VCaP (cell line): ENCODE results near the gene TTLL11.

Experiments
- H3K27ac ChIP-seq: fragments of 450-650 bp; 2 replicates; pipeline ENCODE4 v1.5.1; 2017
- CTCF ChIP-seq: fragments of 450-650 bp; conservative IDR thresholded peaks from 2 replicates; pipeline ENCODE4 v1.5.1; 2017; ENCODE audit warnings: mild to moderate bottlenecking, moderate library complexity

Gene TTLL11

DNA sequence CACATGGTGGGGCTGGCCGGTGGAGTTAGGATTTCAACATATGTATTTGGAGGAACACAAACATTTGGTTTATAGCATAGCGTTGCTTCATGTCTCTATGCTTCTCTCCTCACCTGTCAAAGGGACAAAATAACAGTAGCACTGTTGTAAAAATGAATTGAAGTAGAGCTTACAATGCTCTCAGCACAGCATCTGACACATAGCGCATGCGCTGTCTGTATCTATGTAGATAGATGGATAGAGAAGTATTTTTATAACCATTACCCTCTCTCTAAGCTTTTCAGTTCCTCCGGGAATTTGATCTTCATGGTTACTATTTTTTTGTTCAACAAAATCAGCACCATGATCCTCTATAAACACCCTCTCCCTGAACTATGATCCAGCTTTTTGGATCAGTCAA is 166.0 kb downstream of the TTLL11 start:
- H3K27ac ChIP-seq, result no peak overlapping the region
- no peak for TF ChIP-seq CTCF

GRCh38 chr9:121926351-121926801 is 166.7 kb downstream of the TTLL11 start:
- H3K27ac ChIP-seq, result no peak overlapping the region
- no peak for TF ChIP-seq CTCF

DNA sequence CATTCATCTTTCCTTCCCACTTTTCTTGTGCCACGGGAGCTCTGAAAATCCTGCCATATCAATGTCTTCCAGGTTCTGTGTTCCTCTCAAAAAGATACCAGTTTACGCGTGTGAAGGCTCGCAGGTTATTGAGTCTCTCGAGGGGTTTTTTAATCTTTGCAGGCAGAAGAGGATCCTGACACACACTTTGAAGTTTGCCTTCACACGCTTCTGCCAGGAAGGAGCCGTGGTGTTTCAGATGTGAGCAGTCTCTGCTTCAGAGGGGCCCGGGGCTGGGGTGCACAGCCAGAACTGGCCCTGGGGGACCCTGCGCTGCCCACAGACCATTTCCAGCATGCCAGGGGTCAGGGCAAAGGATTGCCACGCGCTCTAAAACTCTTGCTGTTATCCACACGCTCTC is 167.2 kb downstream of the TTLL11 start:
- no peak overlapping the region for H3K27ac ChIP-seq
- TF ChIP-seq CTCF, result no peak

DNA sequence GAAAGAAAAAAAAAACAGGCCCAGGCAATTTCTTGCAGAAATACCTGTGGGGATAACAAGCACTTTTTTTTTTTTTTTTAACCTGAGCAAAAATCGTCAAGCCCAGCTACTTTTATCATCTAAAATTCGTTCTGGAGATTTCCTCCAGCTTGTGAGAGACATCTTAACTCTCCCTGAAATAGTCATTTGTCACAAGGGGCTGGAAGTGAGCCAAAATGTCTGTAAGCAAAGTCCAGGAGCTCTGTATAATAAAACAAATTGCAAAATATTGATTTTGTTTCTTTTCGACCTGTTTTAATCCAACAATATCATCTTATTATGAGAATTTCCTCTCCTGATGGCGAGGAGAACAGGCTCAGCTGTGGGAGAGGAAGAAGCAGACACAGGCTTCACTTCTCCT is 168.4 kb downstream of the TTLL11 start:
- no peak for TF ChIP-seq CTCF
- H3K27ac ChIP-seq, result no peak overlapping the region

GRCh38 chr9:121921444-121921843 is 171.7 kb downstream of the TTLL11 start:
- no peak for TF ChIP-seq CTCF

DNA sequence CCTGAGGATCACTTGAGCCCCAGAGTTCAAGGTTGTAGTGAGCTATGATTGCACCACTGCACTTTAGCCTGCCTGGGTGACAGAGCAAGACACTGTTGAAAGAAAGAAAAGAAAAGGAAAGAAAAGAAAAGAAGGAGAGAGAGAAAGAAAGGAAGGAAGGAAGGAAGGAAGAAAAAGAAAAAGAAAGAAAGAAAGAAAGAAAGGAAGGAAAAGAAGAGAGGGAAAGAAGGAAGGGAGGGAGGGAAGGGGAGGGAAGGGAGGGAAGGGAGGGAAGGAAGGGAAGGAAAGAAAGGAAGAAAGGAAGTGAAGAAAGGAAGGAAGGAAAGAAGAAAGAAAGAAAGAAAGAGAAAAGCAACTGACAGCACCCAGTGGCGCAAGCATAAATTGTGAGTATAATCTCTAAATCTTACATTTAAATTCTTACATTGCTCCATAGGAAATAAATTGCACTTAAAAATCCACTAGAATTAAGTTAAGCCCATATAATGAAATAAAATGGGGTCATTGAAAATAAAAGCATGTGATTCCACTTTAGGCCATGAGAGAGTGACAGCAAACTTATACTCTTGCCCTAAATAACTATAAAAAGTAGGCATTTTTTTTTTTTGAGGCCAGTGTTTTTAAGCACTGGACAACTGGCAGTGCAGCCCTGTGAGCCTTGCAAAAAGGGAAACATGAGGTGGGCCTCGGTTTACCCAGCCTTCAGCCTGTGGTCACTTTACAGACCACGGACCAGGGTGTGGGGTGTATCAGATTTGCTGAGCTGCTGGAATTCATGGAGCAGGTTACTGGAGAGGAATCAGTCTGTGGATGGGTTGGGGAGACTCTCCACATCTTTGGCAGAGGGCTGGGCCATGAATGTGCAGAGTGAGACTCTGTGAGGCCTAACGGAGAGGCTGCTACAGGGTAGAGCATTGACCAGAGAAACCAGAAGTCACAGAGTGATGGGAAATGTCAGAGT is 175.5 kb downstream of the TTLL11 start:
- no peak overlapping the region for H3K27ac ChIP-seq
- TF ChIP-seq CTCF, result no peak

More at GRCh38 chr9:121921444-121921843, 171.7 kb downstream of the TTLL11 start:
- H3K27ac ChIP-seq, result no peak overlapping the region

GRCh38 chr9:121915304-121915625 is 177.8 kb downstream of the TTLL11 start:
- H3K27ac ChIP-seq, result no peak overlapping the region
- no peak for TF ChIP-seq CTCF
